Skeletal muscle tissue (tissue), 4 donors: ENCODE data around the gene TRIM7. TPM values are rescaled to one million over a fixed set of nuclear protein-coding genes. Genes with fewer than 3 reads are reported as not detected.
"Not testable (repeated sequence)": the region's sequence is repeated elsewhere in the genome, so short reads cannot be mapped to it uniquely, and the experiment has no call there.

Experiments used
- H3K27ac ChIP-seq: one replicate; pipeline ENCODE4 v1.7.0; 2013; ENCODE audit warnings: mild to moderate bottlenecking, low read depth, low read length, inconsistent platforms
- H3K27me3 ChIP-seq, 3 donors: one replicate each; pipeline ENCODE4 v1.7.0; 2013; ENCODE audit warnings: low read length in 3 of 3; ENCODE audit not compliant: control insufficient read depth in 3 of 3, insufficient read depth in 3 of 3
- H3K36me3 ChIP-seq, 3 donors: one replicate each; pipeline ENCODE4 v1.7.0; 2013; ENCODE audit warnings: low read length in 3 of 3; ENCODE audit not compliant: control insufficient read depth in 3 of 3, insufficient read depth in 3 of 3
- H3K4me1 ChIP-seq, 3 donors: one replicate each; pipeline ENCODE4 v1.7.0; 2013; ENCODE audit warnings: low read length in 3 of 3, mild to moderate bottlenecking in 3 of 3; ENCODE audit not compliant: control insufficient read depth in 3 of 3, insufficient read depth in 3 of 3
- H3K4me3 ChIP-seq, 3 donors: one replicate each; pipeline ENCODE4 v1.7.0; 2013; ENCODE audit warnings: low read length in 3 of 3
- H3K9ac ChIP-seq, 3 donors: one replicate each; pipeline ENCODE4 v1.7.0; 2013; ENCODE audit warnings: low read length in 3 of 3, mild to moderate bottlenecking in 3 of 3, moderate library complexity in 2 of 3, low read depth in 1 of 3
- H3K9me3 ChIP-seq, 3 donors: one replicate each; pipeline ENCODE4 v1.7.0; 2013; ENCODE audit warnings: low read length in 3 of 3; ENCODE audit not compliant: control insufficient read depth in 3 of 3
- total RNA-seq: library from RNA; depleted of rRNA; stranded (reverse); fragments of >200 nt; gene quantifications from one replicate; pipeline ENCODE4 v1.2.3, GENCODE V29; 2014
- donor health status: Osteomylitis.

The TRIM7 gene
- total RNA-seq, 1 donor from 2014 or later: 9.9 TPM

DNA sequence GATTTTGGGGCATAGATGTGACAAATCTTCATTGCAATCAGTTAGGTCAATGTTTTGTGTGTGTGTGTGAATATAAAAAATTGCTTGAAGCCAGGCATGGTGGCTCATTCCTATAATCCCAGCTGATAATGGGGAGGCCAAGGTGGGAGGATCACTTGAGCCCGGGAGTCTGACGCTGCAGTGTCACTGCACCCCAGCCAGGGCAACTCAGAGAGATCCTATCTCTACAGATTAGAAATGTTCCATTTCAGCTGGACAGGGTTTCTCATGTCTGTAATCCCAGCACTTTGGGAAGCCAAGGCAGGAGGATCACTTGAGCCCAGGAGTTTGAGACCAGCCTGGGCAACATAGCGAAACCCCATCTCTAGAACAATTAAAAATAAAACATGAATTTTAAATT, 46.1 kb downstream of the TRIM7 start:
- H3K27me3 ChIP-seq: peaks cover 0 to 9% (median 5%) of the 10 kb centered on the region in 3 donors
- no peaks in the 10 kb centered on the region for H3K9me3 ChIP-seq
- no peak overlapping the region for H3K27ac ChIP-seq
- peaks cover 0 to 14% (median 7%) of the 10 kb centered on the region in 3 donors for H3K4me1 ChIP-seq
- H3K9ac ChIP-seq: no peak overlapping the region
- no peak overlapping the region for H3K4me3 ChIP-seq
- H3K36me3 ChIP-seq: no peaks in the 10 kb centered on the region

DNA sequence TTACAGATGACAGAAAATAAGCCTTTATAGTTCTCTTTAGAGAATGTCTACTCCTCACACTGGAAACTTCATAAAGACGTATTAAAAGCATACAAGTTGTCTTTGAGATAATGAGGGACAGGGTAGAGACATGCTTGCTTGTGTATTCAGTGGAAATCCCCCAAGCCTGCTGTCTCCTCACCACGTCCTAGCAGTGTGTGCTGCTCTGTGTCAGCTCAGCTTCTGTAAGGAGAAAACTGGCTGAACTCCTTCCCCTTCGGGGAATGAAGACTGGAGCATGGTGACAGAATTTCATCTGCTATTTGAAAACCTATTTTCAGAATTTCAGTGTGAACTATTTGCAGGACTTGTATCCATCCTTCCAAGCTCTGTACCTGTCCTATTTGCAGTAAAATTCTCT, 48.2 kb downstream of the TRIM7 start:
- H3K27ac ChIP-seq: no peak overlapping the region
- H3K9ac ChIP-seq: no peak overlapping the region
- peaks cover 0 to 6% (median 0%) of the 10 kb centered on the region in 3 donors for H3K27me3 ChIP-seq
- no peak overlapping the region for H3K4me3 ChIP-seq
- peaks cover 0 to 13% (median 7%) of the 10 kb centered on the region in 3 donors for H3K4me1 ChIP-seq
- H3K9me3 ChIP-seq: no peaks in the 10 kb centered on the region
- no peaks in the 10 kb centered on the region for H3K36me3 ChIP-seq

DNA sequence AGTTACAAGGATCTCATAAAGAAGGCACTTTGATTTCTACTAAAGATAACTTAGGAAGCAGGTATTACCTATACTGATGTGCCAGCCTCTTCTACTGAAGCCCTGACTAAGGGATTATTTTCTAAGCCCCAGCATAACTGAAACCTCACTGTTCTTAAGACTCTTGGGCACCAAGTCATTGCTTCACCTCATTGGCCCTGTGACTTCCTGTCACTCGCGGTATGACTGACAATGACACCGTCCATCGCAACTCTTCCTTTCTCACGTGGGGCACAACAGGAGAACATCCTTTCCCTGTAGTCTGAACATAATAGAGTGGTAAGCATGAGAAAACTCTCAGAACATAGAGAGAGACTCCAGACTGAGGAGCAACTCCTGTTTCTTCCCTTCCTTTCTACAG, 51.2 kb downstream of the TRIM7 start:
- Histone ChIP-seq H3K36me3 (no peaks in the 10 kb centered on the region), H3K4me1 (peaks cover 0 to 3% (median 0%) of the 10 kb centered on the region in 3 donors), H3K27me3 (peaks cover 19 to 35% (median 25%) of the 10 kb centered on the region in 3 donors), H3K27ac (no peak overlapping the region), H3K9ac (no peak overlapping the region), H3K9me3 (no peaks in the 10 kb centered on the region), H3K4me3 (no peak overlapping the region)

DNA sequence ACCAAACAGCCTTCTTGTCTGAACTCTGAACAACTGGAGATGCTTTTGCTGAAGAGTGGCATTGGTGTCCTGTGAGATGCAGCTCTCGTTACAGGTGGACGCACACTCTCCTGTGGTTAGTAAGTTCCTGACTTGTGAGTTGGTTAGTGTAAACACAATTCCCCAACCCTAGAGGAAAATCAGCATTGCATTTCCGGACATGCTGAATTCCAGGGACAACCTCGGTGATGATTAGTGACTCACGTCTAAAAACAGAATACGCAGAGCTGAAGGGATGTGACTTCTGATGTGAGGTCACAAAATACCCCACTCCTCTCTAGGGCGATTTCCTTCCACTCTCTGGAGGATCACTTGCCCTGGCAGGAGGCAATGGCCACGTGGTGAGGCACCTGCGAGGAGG, 52.6 kb downstream of the TRIM7 start:
- Histone ChIP-seq H3K27me3 (peaks cover 24 to 47% (median 34%) of the 10 kb centered on the region in 3 donors), H3K9ac (no peak overlapping the region), H3K27ac (no peak overlapping the region)

DNA sequence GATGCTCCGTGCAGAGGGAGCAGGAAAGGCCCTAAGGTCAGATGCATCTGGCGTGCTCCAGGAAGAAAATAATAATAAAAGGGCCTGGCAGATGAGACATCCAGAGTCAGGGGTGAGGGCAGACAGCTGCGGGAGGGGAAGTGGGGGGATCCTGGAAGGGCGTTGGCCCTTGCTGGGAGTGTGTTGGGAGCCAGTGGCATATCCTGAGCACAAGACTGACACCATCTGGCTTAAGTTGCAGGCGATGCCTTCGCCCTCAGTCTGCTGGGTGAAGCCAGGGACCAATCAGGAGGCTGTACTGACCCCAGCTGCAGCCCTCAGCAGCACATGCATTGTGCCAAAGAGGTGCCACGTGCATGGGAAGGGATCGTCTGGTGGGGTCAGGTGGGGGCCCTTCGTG, 53.9 kb downstream of the TRIM7 start:
- H3K36me3 ChIP-seq: no peaks in the 10 kb centered on the region
- no peak overlapping the region for H3K4me3 ChIP-seq
- H3K9me3 ChIP-seq: no peaks in the 10 kb centered on the region
- no peak overlapping the region for H3K27ac ChIP-seq
- H3K9ac ChIP-seq: no peak overlapping the region
- H3K27me3 ChIP-seq: peaks cover 24 to 48% (median 34%) of the 10 kb centered on the region in 3 donors
- H3K4me1 ChIP-seq: peaks cover 0 to 3% (median 0%) of the 10 kb centered on the region in 3 donors

More for the DNA sequence above, 52.6 kb downstream of the TRIM7 start:
- Histone ChIP-seq H3K9me3 (no peaks in the 10 kb centered on the region), H3K4me3 (no peak overlapping the region), H3K4me1 (peaks cover 0 to 3% (median 0%) of the 10 kb centered on the region in 3 donors), H3K36me3 (no peaks in the 10 kb centered on the region)

DNA sequence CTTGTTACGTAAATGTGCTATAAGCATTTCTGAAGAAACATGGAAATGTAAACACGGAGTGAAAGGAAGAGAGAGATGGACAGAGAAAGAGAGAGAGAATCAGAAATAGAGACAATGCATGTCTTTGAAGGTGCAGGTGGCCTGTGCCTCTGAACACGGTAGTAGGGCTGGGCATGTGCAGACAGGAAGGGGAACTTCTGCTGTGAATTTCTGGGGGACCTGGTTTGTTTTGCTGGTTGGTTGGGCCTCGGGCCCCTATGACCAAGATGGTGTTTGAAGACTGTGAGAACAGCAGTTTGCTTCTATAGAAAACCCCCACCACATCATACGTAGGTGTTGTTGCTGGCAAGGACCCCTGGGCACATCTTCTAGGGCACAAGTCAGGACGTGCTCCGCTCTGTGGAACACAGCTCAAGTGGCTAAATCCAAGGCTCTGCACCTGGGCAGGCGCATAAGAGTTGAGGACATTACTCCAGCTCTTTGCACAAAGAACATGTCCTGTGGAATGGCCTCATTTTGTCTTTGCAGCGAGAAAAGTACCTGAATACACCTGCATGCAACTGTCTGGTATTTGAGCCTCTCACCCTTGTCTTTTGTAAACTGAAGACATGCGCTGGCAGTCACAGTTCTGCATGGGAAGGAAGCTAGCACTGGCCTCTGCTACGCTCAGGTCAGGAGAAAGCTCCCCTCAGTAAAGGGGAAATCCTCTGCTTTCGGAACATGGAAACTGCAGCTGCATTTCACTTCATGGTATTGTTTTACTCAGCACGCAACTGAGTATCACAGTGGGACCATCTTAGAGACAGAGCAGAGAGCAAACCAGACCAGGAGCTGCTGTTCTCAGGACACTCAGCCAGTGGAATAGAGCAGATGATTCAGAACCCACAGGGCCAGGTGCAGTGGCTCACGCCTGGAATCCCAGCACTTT, 54.9 kb downstream of the TRIM7 start:
- Histone ChIP-seq H3K4me1 (peaks cover 0 to 3% (median 0%) of the 10 kb centered on the region in 3 donors), H3K27me3 (peaks cover 24 to 48% (median 34%) of the 10 kb centered on the region in 3 donors), H3K27ac (no peak overlapping the region), H3K36me3 (no peaks in the 10 kb centered on the region), H3K9me3 (no peaks in the 10 kb centered on the region), H3K9ac (no peak overlapping the region), H3K4me3 (no peak overlapping the region)

DNA sequence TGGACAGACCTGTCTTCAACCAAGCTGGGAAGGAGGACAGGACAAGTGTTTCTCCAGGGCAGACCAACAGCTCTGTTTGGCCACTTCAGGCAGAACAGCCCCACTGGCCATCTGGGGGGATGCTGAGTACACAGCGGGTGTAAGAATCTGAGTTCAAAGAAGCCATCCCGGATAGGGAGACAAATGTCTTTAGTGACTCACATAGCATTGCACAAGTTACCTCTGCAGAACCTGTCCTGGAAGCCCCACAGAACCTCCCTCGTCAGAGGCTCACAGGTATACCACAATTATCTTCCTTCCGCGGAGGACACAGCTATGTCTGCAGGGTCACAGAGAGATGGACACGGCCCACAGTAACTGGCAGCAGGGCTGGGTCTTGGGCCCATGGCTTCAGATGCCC, 55.6 kb downstream of the TRIM7 start:
- no peaks in the 10 kb centered on the region for H3K36me3 ChIP-seq
- no peak overlapping the region for H3K4me3 ChIP-seq
- peaks cover 24 to 48% (median 34%) of the 10 kb centered on the region in 3 donors for H3K27me3 ChIP-seq
- H3K9me3 ChIP-seq: no peaks in the 10 kb centered on the region
- H3K9ac ChIP-seq: no peak overlapping the region
- peaks cover 0 to 3% (median 0%) of the 10 kb centered on the region in 3 donors for H3K4me1 ChIP-seq
- no peak overlapping the region for H3K27ac ChIP-seq

DNA sequence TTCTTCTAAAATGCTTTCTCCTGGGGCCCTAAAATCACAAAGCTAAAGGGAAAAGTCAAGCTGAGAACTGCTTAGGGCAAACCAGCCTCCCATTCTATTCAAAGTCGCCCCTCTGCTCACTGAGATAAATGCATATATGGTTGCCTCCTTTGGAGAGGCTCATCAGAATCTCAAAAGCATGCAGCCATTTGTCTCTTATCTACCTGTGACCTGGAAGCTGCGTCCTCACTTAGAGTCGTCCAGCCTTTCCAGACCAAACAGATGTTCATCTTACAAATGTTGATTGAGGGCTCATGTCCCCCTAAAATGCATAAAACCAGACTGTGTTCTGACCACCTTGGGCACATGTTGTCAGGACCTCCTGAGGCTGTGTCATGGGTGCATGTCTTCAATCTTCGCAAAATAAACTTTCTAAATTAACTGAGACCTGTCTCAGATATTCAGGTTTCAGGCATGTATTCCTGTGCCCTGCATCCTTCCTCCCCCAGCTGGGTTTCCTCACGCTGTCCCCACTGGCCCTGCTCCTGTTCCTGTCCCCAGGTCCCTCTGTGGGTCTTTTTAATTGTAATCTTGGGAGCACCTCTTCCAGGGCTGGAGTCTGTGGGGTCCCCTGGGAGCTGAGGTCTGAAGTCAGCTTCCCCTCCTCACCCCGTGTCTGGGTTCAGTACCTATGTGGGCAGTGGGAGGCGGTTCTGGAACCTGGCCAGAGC, 57.9 kb downstream of the TRIM7 start, which contains the start of gene OR2V2:
Gene OR2V2, plus strand, starts transcription at position 660 of the 710 bp plus-strand sequence. CDS start 7,357 bp downstream, outside the sequence.
- not testable (repeated sequence) for H3K9me3 ChIP-seq, H3K9ac ChIP-seq, H3K36me3 ChIP-seq, H3K27ac ChIP-seq, H3K4me3 ChIP-seq, H3K4me1 ChIP-seq
- peaks cover 24 to 55% (median 40%) of the 10 kb centered on the region in 3 donors for H3K27me3 ChIP-seq

DNA sequence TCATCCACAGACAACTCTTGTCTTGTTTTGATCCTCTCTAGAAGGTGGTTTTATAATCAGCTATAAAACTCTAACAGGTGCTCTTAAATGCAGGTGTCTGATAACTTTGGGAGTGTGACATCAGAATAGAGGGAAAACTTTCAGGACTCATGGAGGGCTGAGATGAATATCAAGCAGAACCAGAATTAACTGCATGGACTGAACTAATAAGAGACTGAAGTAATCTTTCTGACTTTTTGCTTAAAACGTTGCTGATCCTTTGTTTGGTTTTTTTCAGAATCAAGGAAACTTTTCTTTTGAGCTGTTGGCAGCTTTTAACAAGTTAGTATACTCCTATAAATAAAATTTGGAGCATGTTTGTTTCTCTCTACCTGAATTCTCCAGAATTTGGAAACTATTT, 59.9 kb downstream of the TRIM7 start:
- H3K27ac ChIP-seq: no peak overlapping the region
- H3K27me3 ChIP-seq: peaks cover 17 to 36% (median 32%) of the 10 kb centered on the region in 3 donors
- H3K4me3 ChIP-seq: no peak overlapping the region
- no peak overlapping the region for H3K9ac ChIP-seq
- no peaks in the 10 kb centered on the region for H3K4me1 ChIP-seq
- no peaks in the 10 kb centered on the region for H3K9me3 ChIP-seq
- H3K36me3 ChIP-seq: no peaks in the 10 kb centered on the region
